HepG2 (cell line): ENCODE data around the gene ADARB1. TPM values are rescaled to one million over a fixed set of nuclear protein-coding genes. Genes with fewer than 3 reads are reported as not detected.

Experiments
- ATAC-seq: fragments of 200-7000 bp; cut with Tn5 transposase; 3 replicates; pipeline ENCODE4 v1.9.1; 2020; ENCODE audit warnings: mild to moderate bottlenecking, moderate library complexity
- BruUV-seq: library from RNA; stranded (reverse); fragments of 400-500 nt; replicated peaks from 2 replicates; lab custom pipeline; 2021; lab: Mats Ljungman, UMichigan
- CTCF ChIA-PET: fragments of 300-600 bp; formaldehyde crosslinking; extraction: SDS; loops from one replicate; lab custom pipeline; 2021; ENCODE audit warnings: low total read pairs, inconsistent platforms, low intra/inter-chr PET ratio; lab: Yijun Ruan, JAX
- POLR2A ChIA-PET: fragments of 350-600 bp; sonication (Branson Sonifier 250); formaldehyde crosslinking; loops from one replicate; lab custom pipeline; 2020; ENCODE audit warnings: antibody characterized with exemption, inconsistent platforms; lab: Yijun Ruan, JAX
- DNase-seq: peaks from one replicate; pipeline ENCODE4 v3.0.0-alpha.2; 2015; ENCODE audit warnings: low spot score
- FAIRE-seq: peaks from 3 replicates; lab custom pipeline; 2011; peaks lifted over from hg19 to GRCh38; lab: Jason Lieb, UNC
- H2AFZ ChIP-seq: one replicate; pipeline ENCODE4 v1.6.1; 2011; ENCODE audit warnings: low read length, inconsistent platforms
- H3K27ac ChIP-seq: fragments of 300-600 bp; 3 replicates; pipeline ENCODE4 v1.8.0; 2011; ENCODE audit warnings: mixed run types, mild to moderate bottlenecking, mixed read lengths, low read length, inconsistent platforms; ENCODE audit not compliant: insufficient read depth; ENCODE audit errors: extremely low read length
- H3K27me3 ChIP-seq, 2 experiments: fragments of 200-600 bp in 1 of 2; 2 replicates in 1 of 2; 3 replicates in 1 of 2; pipeline versions ENCODE4 v1.6.0 to v1.8.0; 2011; ENCODE audit warnings: low read length in 2 of 2, mild to moderate bottlenecking in 2 of 2, moderate library complexity in 2 of 2, inconsistent platforms in 1 of 2; ENCODE audit not compliant: insufficient read depth in 2 of 2, control insufficient read depth in 1 of 2
- H3K36me3 ChIP-seq, 2 experiments: fragments of 200-600 bp in 1 of 2; replicated peaks in 1 of 2; 2 replicates in 1 of 2; 3 replicates in 1 of 2; pipeline versions ENCODE4 v1.5.1 to v1.8.0; 2011; ENCODE audit warnings: low read length in 2 of 2, inconsistent platforms in 1 of 2; ENCODE audit not compliant: insufficient read depth in 2 of 2, control insufficient read depth in 1 of 2
- H3K4me1 ChIP-seq: 2 replicates; pipeline ENCODE4 v1.5.1; 2012; ENCODE audit warnings: low read length, inconsistent platforms; ENCODE audit not compliant: insufficient read depth
- H3K4me2 ChIP-seq: 2 replicates; pipeline ENCODE4 v1.6.0; 2011; ENCODE audit warnings: low read depth, low read length, inconsistent platforms
- H3K4me3 ChIP-seq, 3 experiments: fragments of 200-600 bp in 1 of 3; sonication (generic), shearing (Covaris generic) in 1 of 3; replicated peaks in 1 of 3; 2 replicates each; pipeline ENCODE4 v1.5.1; 2011 to 2016; ENCODE audit warnings: low read length in 3 of 3, inconsistent platforms in 2 of 3, low read depth in 2 of 3, mild to moderate bottlenecking in 2 of 3, control low read depth in 1 of 3, mixed read lengths in 1 of 3; ENCODE audit not compliant: insufficient read depth in 1 of 3
- H3K79me2 ChIP-seq: one replicate; pipeline ENCODE4 v1.6.1; 2011; ENCODE audit warnings: low read length, inconsistent platforms; ENCODE audit not compliant: insufficient read depth
- H3K9ac ChIP-seq: 2 replicates; pipeline ENCODE4 v1.6.0; 2011; ENCODE audit warnings: mild to moderate bottlenecking, low read depth, low read length, inconsistent platforms; ENCODE audit not compliant: insufficient read depth
- H3K9me3 ChIP-seq: 2 replicates; pipeline ENCODE4 v1.5.1; 2012; ENCODE audit warnings: mild to moderate bottlenecking, low read length
- H4K20me1 ChIP-seq: 2 replicates; pipeline ENCODE4 v1.6.0; 2011; ENCODE audit warnings: inconsistent platforms, mild to moderate bottlenecking, low read length, moderate library complexity; ENCODE audit not compliant: insufficient read depth
- DNMT3B ChIP-seq: conservative IDR thresholded peaks from 2 replicates; pipeline ENCODE4 v1.6.1; 2016; ENCODE audit warnings: missing biosample characterization, control low read depth
- GATAD2A ChIP-seq: IDR thresholded peaks from 2 replicates; pipeline ENCODE4 v1.6.1; 2016
- MXD3 ChIP-seq: IDR thresholded peaks from 2 replicates; pipeline ENCODE4 v1.6.1; 2016; ENCODE audit warnings: mild to moderate bottlenecking, missing biosample characterization, missing genetic modification reagents
- NCOA2 ChIP-seq: sonication (generic); formaldehyde crosslinking; IDR thresholded peaks from 2 replicates; pipeline ENCODE4 v1.8.0; 2022; ENCODE audit warnings: inconsistent platforms
- PAF1 ChIP-seq: IDR thresholded peaks from 2 replicates; pipeline ENCODE4 v1.6.1; 2016; ENCODE audit warnings: missing genetic modification reagents, missing compliant biosample characterization
- ZNF282 ChIP-seq: fragments of 450-650 bp; IDR thresholded peaks from 2 replicates; pipeline ENCODE4 v1.6.1; 2018; ENCODE audit not compliant: partially characterized antibody
- ZZZ3 ChIP-seq: sonication (generic); formaldehyde crosslinking; IDR thresholded peaks from 2 replicates; pipeline ENCODE4 v1.4.0; 2020; ENCODE audit warnings: missing genetic modification reagents, mild to moderate bottlenecking, borderline replicate concordance
- WGBS: methylation state at CpG from one replicate; pipeline ENCODE4 v1.1.6; 2017; ENCODE audit warnings: low lambda C conversion rate; 5-methylcytosine and 5-hydroxymethylcytosine counted together
- in situ Hi-C: cut with HindIII; loops from 2 replicates; pipeline ENCODE4 v1.10.0; 2017; ENCODE audit warnings: low pct_unique_long_range_greater_than_20kb; ENCODE audit not compliant: extremely low pct_ligation_motif_present
- intact Hi-C: fragments of 100-400 bp; cut with micrococcal nuclease; formaldehyde crosslinking; loops from one replicate; pipeline ENCODE4 v1.10.0; 2022; ENCODE audit not compliant: unreplicated experiment
- polyA plus RNA-seq, 8 experiments: library from polyadenylated mRNA; depleted of rRNA in 3 of 8; stranded (reverse) in 7 of 8; unstranded in 1 of 8; fragments of >200 nt; fragmentation: Illumina TruSeq in 4 of 8; extraction: Trizol in 4 of 8; gene quantifications; 2 replicates each; pipeline versions ENCODE4 v1.2.1 to v1.2.3, GENCODE V29; 2011 to 2016; ENCODE audit warnings: low read depth in 4 of 8, missing spikeins in 1 of 8, mixed read lengths in 1 of 8; ENCODE audit not compliant: insufficient read depth in 1 of 8
- total RNA-seq, 5 experiments: library from RNA; depleted of rRNA; stranded (reverse); fragments of >200 nt; fragmentation: Illumina TruSeq; extraction: Trizol; gene quantifications; 2 replicates each; pipeline ENCODE4 v1.2.3, GENCODE V29; 2016; ENCODE audit warnings: low read depth in 1 of 5

The ADARB1 gene
- total and polyA plus RNA-seq, 2 of the 13 experiments (the other 11 are each of a cell fraction or from before 2014, with no cell fraction given): 6.6 to 10.0 TPM

DNA sequence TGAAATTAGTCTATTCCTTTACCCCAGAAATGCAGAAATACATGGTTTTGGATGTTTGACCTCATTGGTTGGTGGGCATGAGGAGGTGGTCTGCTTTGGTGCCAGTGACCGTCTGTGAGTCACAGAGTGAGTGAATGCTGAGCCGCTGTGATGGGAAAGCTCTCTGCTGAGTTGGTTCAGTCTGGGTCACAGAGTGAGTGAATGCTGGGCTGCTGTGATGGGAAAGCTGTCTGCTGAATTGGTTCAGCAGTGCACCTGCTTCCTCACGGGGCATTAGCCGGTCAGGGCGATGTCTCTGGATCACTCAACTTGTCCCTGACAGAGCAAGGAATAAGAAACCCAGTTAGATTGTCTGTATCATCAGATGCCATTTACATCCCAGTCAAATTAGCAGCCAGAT, 40.8 kb downstream of the ADARB1 start:
- Histone ChIP-seq H3K4me1 (no peaks in the 10 kb centered on the region), H3K9me3 (no peaks in the 10 kb centered on the region), H4K20me1 (no peaks in the 10 kb centered on the region), H3K36me3 (peaks cover 0 to 1% of the 10 kb centered on the region in 2 experiments; a peak in 3 of 5 replicates), H2AFZ (no peak overlapping the region), H3K79me2 (no peaks in the 10 kb centered on the region), H3K4me2 (no peak overlapping the region), H3K9ac (no peak overlapping the region), H3K4me3 (no peak overlapping the region), H3K27ac (no peak overlapping the region), H3K27me3 (no peaks in the 10 kb centered on the region)
- intact Hi-C loops: no loop called here
- ATAC-seq (no peak), FAIRE-seq (no peak), DNase-seq (no peak)
- WGBS: 90% methylated on average over 3 of the region's 5 CpGs
- in situ Hi-C loops: no loop called here
- BruUV-seq: no TSS peak
- ChIA-PET CTCF (no interaction called here), POLR2A (no interaction called here)
- no peak for TF ChIP-seq NCOA2 (CRISPR knock-in tag)
- no peak for TF ChIP-seq ZNF282
- no peak for TF ChIP-seq DNMT3B
- TF ChIP-seq GATAD2A (CRISPR knock-in tag): no peak
- TF ChIP-seq PAF1: no peak
- no peak for TF ChIP-seq MXD3 (CRISPR knock-in tag)

- BruUV-seq: no TSS peak
- ATAC-seq: no peak
- CTCF ChIA-PET: no interaction called here
- no peak for DNase-seq
- FAIRE-seq: no peak
- no peak overlapping the region for H3K27ac ChIP-seq
- H3K9ac ChIP-seq: no peak overlapping the region
- POLR2A ChIA-PET: no interaction called here
- no peak overlapping the region for H3K4me2 ChIP-seq
- no peak for TF ChIP-seq ZZZ3 (CRISPR knock-in tag)
- no peaks in the 10 kb centered on the region for H3K79me2 ChIP-seq
- no peaks in the 10 kb centered on the region for H3K4me1 ChIP-seq
- no peaks in the 10 kb centered on the region for H3K27me3 ChIP-seq
- no peaks in the 10 kb centered on the region for H4K20me1 ChIP-seq
- WGBS: 94% methylated on average over 6 of the region's 6 CpGs
- no peak overlapping the region for H2AFZ ChIP-seq
- no peak overlapping the region for H3K4me3 ChIP-seq
- in situ Hi-C loops: no loop called here
- no peaks in the 10 kb centered on the region for H3K9me3 ChIP-seq
- intact Hi-C loops: no loop called here
- H3K36me3 ChIP-seq: peaks cover 0 to 1% of the 10 kb centered on the region in 2 experiments; a peak in 3 of 5 replicates
Measured at GRCh38 chr21:45116066-45116465, 41.7 kb downstream of the ADARB1 start.
